WTC11 (cell line): ENCODE data around the gene ACADL. TPM values are rescaled to one million over a fixed set of nuclear protein-coding genes. Genes with fewer than 3 reads are reported as not detected.
A peak's percentile ranks its signal among the peaks of the same experiment; 100 is the strongest.

Experiments
- ATAC-seq: fragments of 200-7000 bp; cut with Tn5 transposase; 2 replicates; pipeline ENCODE4 v1.10.0; 2021; ENCODE audit warnings: mild to moderate bottlenecking, moderate library complexity
- CTCF ChIA-PET: fragments of 300-600 bp; sonication (Branson Sonifier 250); formaldehyde crosslinking; loops from one replicate; lab custom pipeline; 2021; ENCODE audit warnings: antibody characterized with exemption; lab: Charles Lee
- POLR2A ChIA-PET: fragments of 350-600 bp; sonication (Branson Sonifier 250); formaldehyde crosslinking; loops from one replicate; lab custom pipeline; 2021; ENCODE audit warnings: antibody characterized with exemption; lab: Charles Lee
- DNase-seq: peaks from one replicate; pipeline ENCODE4 v3.0.0; 2021; ENCODE audit warnings: low spot score
- H3K27ac Mint-ChIP-seq: 2 replicates; pipeline ENCODE4 v1.8.0; 2021; ENCODE audit warnings: mixed read lengths
- H3K27me3 Mint-ChIP-seq: 2 replicates; pipeline ENCODE4 v1.8.0; 2021; ENCODE audit warnings: low read depth, mild to moderate bottlenecking, moderate library complexity, mixed read lengths
- H3K36me3 Mint-ChIP-seq: 2 replicates; pipeline ENCODE4 v1.8.0; 2021; ENCODE audit warnings: mixed read lengths
- H3K4me1 Mint-ChIP-seq: 2 replicates; pipeline ENCODE4 v1.8.0; 2022; ENCODE audit warnings: mixed read lengths
- H3K4me3 Mint-ChIP-seq: 2 replicates; pipeline ENCODE4 v1.8.0; 2021; ENCODE audit warnings: mild to moderate bottlenecking, moderate library complexity, mixed read lengths
- H3K9me3 Mint-ChIP-seq: 2 replicates; pipeline ENCODE4 v1.8.0; 2021; ENCODE audit warnings: mixed read lengths
- ATF2 ChIP-seq: sonication (generic); formaldehyde crosslinking; IDR thresholded peaks from 2 replicates; pipeline ENCODE4 v1.8.1; 2022; ENCODE audit warnings: low read depth, missing genetic modification reagents, borderline replicate concordance
- ATF6 ChIP-seq: sonication (generic); formaldehyde crosslinking; IDR thresholded peaks from 2 replicates; pipeline ENCODE4 v1.8.1; 2023; ENCODE audit warnings: mild to moderate bottlenecking, missing genetic modification reagents
- CDX4 ChIP-seq: fragments of 250-450 bp; sonication (Bioruptor Pico); IDR thresholded peaks from 2 replicates; pipeline ENCODE4 v1.9.0; 2021; ENCODE audit warnings: moderate library complexity, mild to moderate bottlenecking, inconsistent platforms, borderline replicate concordance
- E2F5 ChIP-seq: sonication (generic); formaldehyde crosslinking; IDR thresholded peaks from 2 replicates; pipeline ENCODE4 v1.8.1; 2022; ENCODE audit warnings: mild to moderate bottlenecking, moderate library complexity, missing genetic modification reagents
- ESRRA ChIP-seq: sonication (generic); formaldehyde crosslinking; IDR thresholded peaks from 2 replicates; pipeline ENCODE4 v1.8.1; 2022; ENCODE audit warnings: mild to moderate bottlenecking, missing genetic modification reagents, borderline replicate concordance
- ETV6 ChIP-seq: sonication (generic); formaldehyde crosslinking; IDR thresholded peaks from 2 replicates; pipeline ENCODE4 v1.8.1; 2022; ENCODE audit warnings: mild to moderate bottlenecking, missing genetic modification reagents
- FOXK1 ChIP-seq: sonication (generic); formaldehyde crosslinking; IDR thresholded peaks from 2 replicates; pipeline ENCODE4 v1.8.0; 2022; ENCODE audit warnings: mild to moderate bottlenecking, moderate library complexity, missing genetic modification reagents
- GABPB1 ChIP-seq: sonication (generic); formaldehyde crosslinking; IDR thresholded peaks from 2 replicates; pipeline ENCODE4 v1.8.1; 2023; ENCODE audit warnings: mild to moderate bottlenecking, missing genetic modification reagents
- HMGXB4 ChIP-seq: sonication (generic); formaldehyde crosslinking; IDR thresholded peaks from 2 replicates; pipeline ENCODE4 v1.8.1; 2023; ENCODE audit warnings: mild to moderate bottlenecking, moderate library complexity, missing genetic modification reagents
- MYBL2 ChIP-seq: sonication (generic); formaldehyde crosslinking; IDR thresholded peaks from 2 replicates; pipeline ENCODE4 v1.8.1; 2023; ENCODE audit warnings: mild to moderate bottlenecking, moderate library complexity, missing genetic modification reagents
- NFE2L1 ChIP-seq: sonication (generic); formaldehyde crosslinking; IDR thresholded peaks from 2 replicates; pipeline ENCODE4 v1.8.1; 2023; ENCODE audit warnings: missing genetic modification reagents
- NFYB ChIP-seq: sonication (generic); formaldehyde crosslinking; conservative IDR thresholded peaks from 2 replicates; pipeline ENCODE4 v1.8.0; 2022; ENCODE audit warnings: low read depth, missing genetic modification reagents
- NR3C1 ChIP-seq: sonication (generic); formaldehyde crosslinking; conservative IDR thresholded peaks from 2 replicates; pipeline ENCODE4 v1.8.1; 2023; ENCODE audit warnings: low read depth, mild to moderate bottlenecking, missing genetic modification reagents
- TEAD1 ChIP-seq: sonication (generic); formaldehyde crosslinking; IDR thresholded peaks from 2 replicates; pipeline ENCODE4 v1.8.0; 2022; ENCODE audit warnings: mild to moderate bottlenecking, missing genetic modification reagents
- TEAD4 ChIP-seq: sonication (generic); formaldehyde crosslinking; IDR thresholded peaks from 2 replicates; pipeline ENCODE4 v1.8.0; 2022; ENCODE audit warnings: mild to moderate bottlenecking, missing genetic modification reagents
- USF1 ChIP-seq: sonication (generic); formaldehyde crosslinking; IDR thresholded peaks from 2 replicates; pipeline ENCODE4 v1.8.0; 2022; ENCODE audit warnings: mild to moderate bottlenecking, missing genetic modification reagents
- USF2 ChIP-seq: sonication (generic); formaldehyde crosslinking; IDR thresholded peaks from 2 replicates; pipeline ENCODE4 v1.8.1; 2023; ENCODE audit warnings: mild to moderate bottlenecking, missing genetic modification reagents, moderate library complexity
- ZNF416 ChIP-seq: fragments of 250-450 bp; sonication (Bioruptor Pico); IDR thresholded peaks from 2 replicates; pipeline ENCODE4 v1.9.0; 2021; ENCODE audit warnings: mild to moderate bottlenecking, inconsistent platforms
- ZNF425 ChIP-seq: fragments of 250-450 bp; sonication (Bioruptor Pico); conservative IDR thresholded peaks from 2 replicates; pipeline ENCODE4 v1.9.0; 2021; ENCODE audit warnings: mild to moderate bottlenecking
- total RNA-seq: library from RNA; stranded (reverse); gene quantifications from 3 replicates; pipeline ENCODE4 v1.2.3, GENCODE V29; 2021

Gene ACADL
- total RNA-seq, 1 experiment from 2014 or later, result 0.42 TPM

GRCh38 chr2:210170446-210171303 is 54.6 kb downstream of the ACADL start:
- peaks cover 22% of the 10 kb centered on the region for H3K4me1 Mint-ChIP-seq
- ChIA-PET POLR2A (interaction anchor here (0.6 to 1.3 kb wide), 9 partner anchors 17 to 1231 kb away, joined by 3 to 5 read pairs (median 3); partner anchors contain the start of genes ACADL and RPE), CTCF (interaction anchor here (0.5 to 1.2 kb wide), 2 partner anchors 11 to 57 kb away, joined by 3 to 4 read pairs; no protein-coding TSS in a partner anchor)
- no peaks in the 10 kb centered on the region for H3K27me3 Mint-ChIP-seq
- H3K9me3 Mint-ChIP-seq, result no peaks in the 10 kb centered on the region
- no peaks in the 10 kb centered on the region for H3K36me3 Mint-ChIP-seq
- peak; percentile 74 for ATAC-seq
- DNase-seq, result peak; percentile 98
- TF ChIP-seq E2F5 (0 out of 2 replicates have a peak, but pooled peaks have one; percentile 46), NR3C1 (0 out of 2 replicates have a peak, but pooled peaks have one; percentile 33), MYBL2 (CRISPR knock-in tag) (peak; percentile 46; the same call in 1 of the 2 replicates), USF2 (CRISPR knock-in tag) (peak; percentile 96), ETV6 (no peak), GABPB1 (CRISPR knock-in tag) (peak; percentile 70), CDX4 (CRISPR knock-in tag) (no peak), USF1 (CRISPR knock-in tag) (peak; percentile 92), TEAD4 (CRISPR knock-in tag) (0 out of 2 replicates have a peak, but pooled peaks have one; percentile 29), TEAD1 (peak; percentile 59; the same call in 1 of the 2 replicates), ESRRA (CRISPR knock-in tag) (0 out of 2 replicates have a peak, but pooled peaks have one; percentile 32), HMGXB4 (0 out of 2 replicates have a peak, but pooled peaks have one; percentile 11), NFYB (CRISPR knock-in tag) (no peak), FOXK1 (CRISPR knock-in tag) (no peak)
- peak overlapping the region; percentile 100 for H3K27ac Mint-ChIP-seq
- peak overlapping the region; percentile 97 for H3K4me3 Mint-ChIP-seq

- Mint-ChIP-seq H3K27ac (peak overlapping the region; percentile 100), H3K27me3 (no peaks in the 10 kb centered on the region), H3K36me3 (no peaks in the 10 kb centered on the region), H3K9me3 (no peaks in the 10 kb centered on the region), H3K4me3 (peak overlapping the region; percentile 97), H3K4me1 (peaks cover 22% of the 10 kb centered on the region)
- DNase-seq, result no peak
- POLR2A ChIA-PET, result interaction anchor here (1.3 kb wide), 1 partner anchor 55 kb away, joined by 5 read pairs; the partner anchor contains the start of gene ACADL
- no peak for ATAC-seq
- CTCF ChIA-PET, result no interaction called here
- no peak for TF ChIP-seq GABPB1 (CRISPR knock-in tag)
- no peak for TF ChIP-seq CDX4 (CRISPR knock-in tag)
- TF ChIP-seq ZNF416, result no peak
- no peak for TF ChIP-seq ATF6 (CRISPR knock-in tag)
- no peak for TF ChIP-seq FOXK1 (CRISPR knock-in tag)
- TF ChIP-seq ESRRA (CRISPR knock-in tag), result no peak
- TF ChIP-seq NFE2L1 (CRISPR knock-in tag), result no peak
- no peak for TF ChIP-seq ATF2 (CRISPR knock-in tag)
- no peak; the same call in 1 of the 2 replicates for TF ChIP-seq ZNF425
Measured at GRCh38 chr2:210170196-210170445, 55.1 kb downstream of the ACADL start.
